ENCODE data around the gene UBAC1. TPM values are rescaled to one million over a fixed set of nuclear protein-coding genes. Genes with fewer than 3 reads are reported as not detected.

The UBAC1 gene
- total RNA-seq, 4 donors from 2014 or later: 48.6 to 61.4 (median 55.9) TPM

GRCh38 chr9:135998016-135998380 lies 36.8 kb upstream of the UBAC1 start:
- DNase-seq (ENCODE audit: low spot score in 2 of 2): no peak
- Histone ChIP-seq H3K9me3 (no peaks in the 10 kb centered on the region), H3K36me3 (no peaks in the 10 kb centered on the region), H3K27ac (no peak overlapping the region), H3K27me3 (no peaks in the 10 kb centered on the region), H3K4me3 (no peak overlapping the region), H3K4me1 (peaks cover 0 to 29% (median 19%) of the 10 kb centered on the region in 4 donors)
- 92% methylated on average over 9 of the region's 10 CpGs; no CpG with 5 or more reads in 1 of the 2 donors for WGBS, 2 donors
- no peak for TF ChIP-seq EP300 (IDR thresholded peaks at IDR 0.05)
- no peak for TF ChIP-seq POLR2A (IDR thresholded peaks at IDR 0.05)
- TF ChIP-seq CTCF (IDR thresholded peaks at IDR 0.05): no peak

GRCh38 chr9:135997090-135998015 lies 36.2 kb upstream of the UBAC1 start:
- Histone ChIP-seq H3K36me3 (no peaks in the 10 kb centered on the region), H3K4me1 (peaks cover 0 to 29% (median 22%) of the 10 kb centered on the region in 4 donors), H3K9me3 (no peaks in the 10 kb centered on the region), H3K27me3 (no peaks in the 10 kb centered on the region), H3K27ac (no peak overlapping the region), H3K4me3 (no peak overlapping the region)
- 75% methylated on average over 29 to 33 of the region's 34 CpGs for WGBS, 2 donors
- DNase-seq (ENCODE audit: low spot score in 2 of 2): no peak
- TF ChIP-seq POLR2A (IDR thresholded peaks at IDR 0.05) (no peak), EP300 (IDR thresholded peaks at IDR 0.05) (no peak), CTCF (IDR thresholded peaks at IDR 0.05) (no peak)

- Histone ChIP-seq H3K27me3 (no peaks in the 10 kb centered on the region), H3K27ac (no peak overlapping the region), H3K36me3 (no peaks in the 10 kb centered on the region), H3K4me3 (no peak overlapping the region), H3K9me3 (no peaks in the 10 kb centered on the region), H3K4me1 (peaks cover 0 to 43% (median 33%) of the 10 kb centered on the region in 4 donors)
- no peak for DNase-seq (ENCODE audit: low spot score in 2 of 2)
- WGBS, 2 donors: 93 to 96% methylated on average over 21 of the region's 21 CpGs
- no peak for TF ChIP-seq POLR2A (IDR thresholded peaks at IDR 0.05)
- no peak for TF ChIP-seq CTCF (IDR thresholded peaks at IDR 0.05)
- no peak for TF ChIP-seq EP300 (IDR thresholded peaks at IDR 0.05)
Measured at GRCh38 chr9:135995816-135996215, 34.6 kb upstream of the UBAC1 start.

GRCh38 chr9:135994501-135995192 lies 33.5 kb upstream of the UBAC1 start:
- H3K27ac ChIP-seq: peak overlapping the region in 2 of 4 donors; percentile 91 to 96
- 71 to 72% methylated on average over 17 to 19 of the region's 20 CpGs for WGBS, 2 donors

More at GRCh38 chr9:135994501-135995192, 33.5 kb upstream of the UBAC1 start:
- Histone ChIP-seq H3K4me1 (peaks cover 0 to 55% (median 41%) of the 10 kb centered on the region in 4 donors), H3K36me3 (no peaks in the 10 kb centered on the region), H3K9me3 (no peaks in the 10 kb centered on the region), H3K27me3 (no peaks in the 10 kb centered on the region), H3K4me3 (no peak overlapping the region)
- TF ChIP-seq EP300 (IDR thresholded peaks at IDR 0.05): no peak
- no peak for TF ChIP-seq POLR2A (IDR thresholded peaks at IDR 0.05)
- no peak for TF ChIP-seq CTCF (IDR thresholded peaks at IDR 0.05)
- DNase-seq (ENCODE audit: low spot score in 2 of 2): no peak
